ENCODE data around the gene KCP.

Gene KCP

GRCh38 chr7:128869944-128870285 lies 40.6 kb downstream of the KCP start:
- Histone ChIP-seq H3K27me3 (ENCODE audit: control insufficient read depth, insufficient read depth, low read length) (peaks cover 51% of the 10 kb centered on the region), H3K36me3 (ENCODE audit: control insufficient read depth, low read depth, low read length) (no peaks in the 10 kb centered on the region), H3K9ac (ENCODE audit: low read length) (peak overlapping the region; percentile 21), H3K4me3 (ENCODE audit: low read length) (peak overlapping the region; percentile 55), H3K9me3 (ENCODE audit: control insufficient read depth, low read depth, low read length) (no peaks in the 10 kb centered on the region), H3K27ac (ENCODE audit: low read length) (no peak overlapping the region), H3K4me1 (ENCODE audit: control insufficient read depth, low read depth, low read length) (peaks cover 7% of the 10 kb centered on the region)

GRCh38 chr7:128869138-128869943 lies 41.2 kb downstream of the KCP start:
- H3K4me3 ChIP-seq (ENCODE audit: low read length), result peak overlapping the region; percentile 55
- H3K4me1 ChIP-seq (ENCODE audit: control insufficient read depth, low read depth, low read length), result peaks cover 7% of the 10 kb centered on the region
- H3K9ac ChIP-seq (ENCODE audit: low read length), result peak overlapping the region; percentile 21
- H3K27me3 ChIP-seq (ENCODE audit: control insufficient read depth, insufficient read depth, low read length), result peaks cover 51% of the 10 kb centered on the region
- no peaks in the 10 kb centered on the region for H3K9me3 ChIP-seq (ENCODE audit: control insufficient read depth, low read depth, low read length)
- H3K36me3 ChIP-seq (ENCODE audit: control insufficient read depth, low read depth, low read length), result no peaks in the 10 kb centered on the region
- no peak overlapping the region for H3K27ac ChIP-seq (ENCODE audit: low read length)

- H3K9ac ChIP-seq (ENCODE audit: low read length), result peak overlapping the region; percentile 21
- H3K9me3 ChIP-seq (ENCODE audit: control insufficient read depth, low read depth, low read length), result no peaks in the 10 kb centered on the region
- H3K27ac ChIP-seq (ENCODE audit: low read length), result no peak overlapping the region
Measured at GRCh38 chr7:128868624-128869137, 41.8 kb downstream of the KCP start.

GRCh38 chr7:128867842-128868623 lies 42.5 kb downstream of the KCP start:
- no peaks in the 10 kb centered on the region for H3K9me3 ChIP-seq (ENCODE audit: control insufficient read depth, low read depth, low read length)
- no peaks in the 10 kb centered on the region for H3K36me3 ChIP-seq (ENCODE audit: control insufficient read depth, low read depth, low read length)
- peaks cover 51% of the 10 kb centered on the region for H3K27me3 ChIP-seq (ENCODE audit: control insufficient read depth, insufficient read depth, low read length)
- peaks cover 7% of the 10 kb centered on the region for H3K4me1 ChIP-seq (ENCODE audit: control insufficient read depth, low read depth, low read length)
- no peak overlapping the region for H3K9ac ChIP-seq (ENCODE audit: low read length)
- no peak overlapping the region for H3K27ac ChIP-seq (ENCODE audit: low read length)
- H3K4me3 ChIP-seq (ENCODE audit: low read length), result peak overlapping the region; percentile 55

More at GRCh38 chr7:128868624-128869137, 41.8 kb downstream of the KCP start:
- Histone ChIP-seq H3K27me3 (ENCODE audit: control insufficient read depth, insufficient read depth, low read length) (peaks cover 51% of the 10 kb centered on the region), H3K36me3 (ENCODE audit: control insufficient read depth, low read depth, low read length) (no peaks in the 10 kb centered on the region), H3K4me1 (ENCODE audit: control insufficient read depth, low read depth, low read length) (peaks cover 7% of the 10 kb centered on the region), H3K4me3 (ENCODE audit: low read length) (peak overlapping the region; percentile 55)

GRCh38 chr7:128867241-128867640 lies 43.3 kb downstream of the KCP start:
- Histone ChIP-seq H3K36me3 (ENCODE audit: control insufficient read depth, low read depth, low read length) (no peaks in the 10 kb centered on the region), H3K27ac (ENCODE audit: low read length) (no peak overlapping the region)

GRCh38 chr7:128865996-128866877 lies 44.3 kb downstream of the KCP start:
- Histone ChIP-seq H3K4me3 (ENCODE audit: low read length) (no peak overlapping the region), H3K4me1 (ENCODE audit: control insufficient read depth, low read depth, low read length) (peaks cover 11% of the 10 kb centered on the region), H3K9ac (ENCODE audit: low read length) (no peak overlapping the region), H3K27ac (ENCODE audit: low read length) (no peak overlapping the region), H3K36me3 (ENCODE audit: control insufficient read depth, low read depth, low read length) (no peaks in the 10 kb centered on the region), H3K27me3 (ENCODE audit: control insufficient read depth, insufficient read depth, low read length) (peaks cover 42% of the 10 kb centered on the region), H3K9me3 (ENCODE audit: control insufficient read depth, low read depth, low read length) (no peaks in the 10 kb centered on the region)

More at GRCh38 chr7:128867241-128867640, 43.3 kb downstream of the KCP start:
- Histone ChIP-seq H3K9ac (ENCODE audit: low read length) (no peak overlapping the region), H3K4me3 (ENCODE audit: low read length) (no peak overlapping the region), H3K4me1 (ENCODE audit: control insufficient read depth, low read depth, low read length) (peaks cover 8% of the 10 kb centered on the region), H3K9me3 (ENCODE audit: control insufficient read depth, low read depth, low read length) (no peaks in the 10 kb centered on the region), H3K27me3 (ENCODE audit: control insufficient read depth, insufficient read depth, low read length) (peaks cover 51% of the 10 kb centered on the region)

GRCh38 chr7:128865303-128865702 lies 45.2 kb downstream of the KCP start:
- Histone ChIP-seq H3K27me3 (ENCODE audit: control insufficient read depth, insufficient read depth, low read length) (peaks cover 33% of the 10 kb centered on the region), H3K9ac (ENCODE audit: low read length) (no peak overlapping the region), H3K4me1 (ENCODE audit: control insufficient read depth, low read depth, low read length) (peaks cover 11% of the 10 kb centered on the region), H3K27ac (ENCODE audit: low read length) (no peak overlapping the region), H3K36me3 (ENCODE audit: control insufficient read depth, low read depth, low read length) (no peaks in the 10 kb centered on the region), H3K4me3 (ENCODE audit: low read length) (no peak overlapping the region), H3K9me3 (ENCODE audit: control insufficient read depth, low read depth, low read length) (no peaks in the 10 kb centered on the region)

GRCh38 chr7:128863433-128863989 lies 47.0 kb downstream of the KCP start:
- H3K27ac ChIP-seq (ENCODE audit: low read length), result no peak overlapping the region
- H3K27me3 ChIP-seq (ENCODE audit: control insufficient read depth, insufficient read depth, low read length), result peaks cover 16% of the 10 kb centered on the region
- peak overlapping the region; percentile 70 for H3K9ac ChIP-seq (ENCODE audit: low read length)
- H3K9me3 ChIP-seq (ENCODE audit: control insufficient read depth, low read depth, low read length), result no peaks in the 10 kb centered on the region
- H3K4me3 ChIP-seq (ENCODE audit: low read length), result peak overlapping the region; percentile 92
- H3K36me3 ChIP-seq (ENCODE audit: control insufficient read depth, low read depth, low read length), result no peaks in the 10 kb centered on the region
- peaks cover 6% of the 10 kb centered on the region for H3K4me1 ChIP-seq (ENCODE audit: control insufficient read depth, low read depth, low read length)

GRCh38 chr7:128862571-128863432 lies 47.7 kb downstream of the KCP start, which contains the start of gene ATP6V1F:
TSS of gene ATP6V1F (plus strand) at chr7:128862856. CDS start at chr7:128862905, 49 bp downstream.
- H3K36me3 ChIP-seq (ENCODE audit: control insufficient read depth, low read depth, low read length), result no peaks in the 10 kb centered on the region
- H3K27me3 ChIP-seq (ENCODE audit: control insufficient read depth, insufficient read depth, low read length), result peaks cover 9% of the 10 kb centered on the region
- no peak within 1 kb of the TSS for H3K27ac ChIP-seq (ENCODE audit: low read length)
- no peaks in the 10 kb centered on the region for H3K9me3 ChIP-seq (ENCODE audit: control insufficient read depth, low read depth, low read length)
- peak within 1 kb of the TSS; percentile 70 for H3K9ac ChIP-seq (ENCODE audit: low read length)
- H3K4me3 ChIP-seq (ENCODE audit: low read length), result peak within 1 kb of the TSS; percentile 92
- peaks cover 4% of the 10 kb centered on the region for H3K4me1 ChIP-seq (ENCODE audit: control insufficient read depth, low read depth, low read length)

GRCh38 chr7:128861957-128862570 lies 48.4 kb downstream of the KCP start:
- Histone ChIP-seq H3K4me3 (ENCODE audit: low read length) (peak overlapping the region; percentile 59), H3K9me3 (ENCODE audit: control insufficient read depth, low read depth, low read length) (no peaks in the 10 kb centered on the region), H3K27ac (ENCODE audit: low read length) (no peak overlapping the region), H3K4me1 (ENCODE audit: control insufficient read depth, low read depth, low read length) (peaks cover 4% of the 10 kb centered on the region), H3K9ac (ENCODE audit: low read length) (no peak overlapping the region), H3K27me3 (ENCODE audit: control insufficient read depth, insufficient read depth, low read length) (peaks cover 1% of the 10 kb centered on the region), H3K36me3 (ENCODE audit: control insufficient read depth, low read depth, low read length) (no peaks in the 10 kb centered on the region)
